Activated B cell treated with CpG ODN at 0.5 μM for 24 hours (primary cell): ENCODE data around the gene COL11A1. TPM values are rescaled to one million over a fixed set of nuclear protein-coding genes. Genes with fewer than 3 reads are reported as not detected.
"Not testable (repeated sequence)": the region's sequence is repeated elsewhere in the genome, so short reads cannot be mapped to it uniquely, and the experiment has no call there.

Experiments
- ATAC-seq: fragments of 200-7000 bp; cut with Tn5 transposase; one replicate; pipeline ENCODE4 v1.10.0; 2021; ENCODE audit warnings: low read depth, mild to moderate bottlenecking, moderate library complexity
- CTCF ChIA-PET: fragments of 350-600 bp; sonication (Branson Sonifier 250); formaldehyde crosslinking; loops from one replicate; lab custom pipeline; 2021; ENCODE audit warnings: antibody characterized with exemption; lab: Charles Lee
- POLR2A ChIA-PET: fragments of 350-600 bp; sonication (Branson Sonifier 250); formaldehyde crosslinking; loops from one replicate; lab custom pipeline; 2021; ENCODE audit warnings: antibody characterized with exemption; lab: Charles Lee
- DNase-seq: peaks from one replicate; pipeline ENCODE4 v3.0.0; 2022
- H3K27ac Mint-ChIP-seq: one replicate; pipeline ENCODE4 v1.8.0; 2020; ENCODE audit warnings: mixed read lengths
- H3K27me3 Mint-ChIP-seq: one replicate; pipeline ENCODE4 v1.8.0; 2021; ENCODE audit warnings: mixed read lengths
- H3K36me3 Mint-ChIP-seq: one replicate; pipeline ENCODE4 v1.8.0; 2021; ENCODE audit warnings: low read depth, mixed read lengths
- H3K4me1 Mint-ChIP-seq: one replicate; pipeline ENCODE4 v1.8.0; 2021; ENCODE audit warnings: mixed read lengths
- H3K4me3 Mint-ChIP-seq: one replicate; pipeline ENCODE4 v1.8.0; 2020; ENCODE audit warnings: mild to moderate bottlenecking, mixed read lengths
- H3K9me3 Mint-ChIP-seq: one replicate; pipeline ENCODE4 v1.8.0; 2020; ENCODE audit warnings: mixed read lengths
- CTCF ChIP-seq: fragments of 200-600 bp; IDR thresholded peaks from one replicate; pipeline ENCODE4 v1.8.0; 2022; ENCODE audit warnings: antibody characterized with exemption, mild to moderate bottlenecking
- intact Hi-C: fragments of 100-400 bp; cut with micrococcal nuclease; formaldehyde crosslinking; loops from one replicate; pipeline ENCODE4 v1.15.1; 2024
- total RNA-seq: library from RNA; stranded (reverse); gene quantifications from 2 replicates; pipeline ENCODE4 v1.2.3, GENCODE V29; 2022

COL11A1 gene
- total RNA-seq, 1 donor from 2014 or later = not detected

DNA sequence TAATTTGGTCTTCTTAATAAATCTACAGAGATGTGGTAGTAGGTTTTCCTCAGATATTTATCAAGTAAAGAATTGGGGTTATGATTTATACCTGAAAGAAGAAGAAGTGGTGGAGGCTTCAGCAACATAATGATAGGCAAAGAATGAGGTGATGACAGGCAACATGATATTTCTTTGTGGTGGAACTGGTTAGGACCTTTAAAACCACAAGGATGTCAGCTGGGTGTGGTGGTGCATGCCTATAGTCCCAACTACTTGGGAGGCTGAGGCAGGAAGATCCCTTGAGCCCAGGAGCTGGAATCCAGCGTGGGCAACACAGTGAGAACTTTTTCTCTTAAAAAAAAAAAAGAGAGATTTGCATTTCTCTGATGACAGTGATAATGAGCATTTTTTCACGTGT, 34.1 kb upstream of the COL11A1 start:
- Mint-ChIP-seq H3K27ac (no peak overlapping the region), H3K27me3 (no peaks in the 10 kb centered on the region), H3K4me3 (no peak overlapping the region), H3K36me3 (no peaks in the 10 kb centered on the region), H3K4me1 (no peaks in the 10 kb centered on the region), H3K9me3 (peaks cover 1% of the 10 kb centered on the region)
- POLR2A ChIA-PET = no interaction called here
- no peak for DNase-seq
- ATAC-seq = no peak
- intact Hi-C loops = no loop called here
- no peak for TF ChIP-seq CTCF
- CTCF ChIA-PET = no interaction called here

- DNase-seq = no peak
- Mint-ChIP-seq H3K27ac (no peak overlapping the region), H3K9me3 (no peaks in the 10 kb centered on the region), H3K4me1 (no peaks in the 10 kb centered on the region), H3K27me3 (no peaks in the 10 kb centered on the region), H3K4me3 (no peak overlapping the region), H3K36me3 (no peaks in the 10 kb centered on the region)
- intact Hi-C loops = no loop called here
- ChIA-PET POLR2A (no interaction called here), CTCF (no interaction called here)
- no peak for TF ChIP-seq CTCF
- ATAC-seq = no peak
Observed at GRCh38 chr1:103129796-103130195, 21.5 kb upstream of the COL11A1 start.

DNA sequence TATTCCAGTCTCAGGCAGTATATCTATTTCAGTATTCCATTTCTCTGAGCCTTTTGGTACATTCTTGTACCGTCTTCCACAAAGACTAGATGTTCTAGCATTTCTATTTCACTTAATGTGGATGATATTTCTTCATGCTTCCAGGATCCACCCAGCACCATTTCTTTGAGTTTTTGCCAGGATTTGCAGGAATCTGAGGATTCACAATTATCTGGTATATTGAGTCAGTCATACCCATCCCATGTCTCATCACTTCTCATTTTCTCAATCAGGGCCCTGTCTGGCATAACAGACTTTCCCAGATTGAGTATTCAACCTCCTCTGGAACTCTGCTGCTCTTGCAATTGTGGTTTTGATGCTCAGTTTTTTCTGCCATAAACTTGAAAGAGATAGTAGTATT, 20.9 kb upstream of the COL11A1 start:
- intact Hi-C loops = no loop called here
- POLR2A ChIA-PET = no interaction called here
- no peak for TF ChIP-seq CTCF
- no peaks in the 10 kb centered on the region for H3K4me1 Mint-ChIP-seq
- no peak for DNase-seq
- H3K27me3 Mint-ChIP-seq = no peaks in the 10 kb centered on the region
- H3K4me3 Mint-ChIP-seq = no peak overlapping the region
- no peak overlapping the region for H3K27ac Mint-ChIP-seq
- H3K9me3 Mint-ChIP-seq = no peaks in the 10 kb centered on the region
- CTCF ChIA-PET = no interaction called here
- H3K36me3 Mint-ChIP-seq = no peaks in the 10 kb centered on the region
- no peak for ATAC-seq

DNA sequence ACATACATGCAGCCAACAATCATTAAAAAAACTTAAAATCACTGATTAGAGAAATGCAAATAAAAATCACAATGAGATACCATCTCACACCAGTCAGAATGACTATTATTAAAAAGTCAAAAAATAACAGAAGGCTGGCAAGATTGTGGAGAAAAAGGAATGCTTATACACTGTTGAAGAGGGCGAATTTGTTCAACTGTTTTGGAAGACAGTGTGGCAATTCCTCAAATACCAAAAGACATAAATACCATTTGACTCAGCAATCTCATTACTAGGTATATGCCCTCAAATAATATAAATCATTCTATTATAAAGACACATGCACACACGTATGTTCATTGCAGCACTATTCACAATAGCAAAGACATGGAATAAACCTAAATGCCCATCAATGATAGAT, 19.9 kb upstream of the COL11A1 start:
- H3K4me1 Mint-ChIP-seq, DNase-seq, CTCF ChIA-PET, H3K27ac Mint-ChIP-seq, H3K27me3 Mint-ChIP-seq, ATAC-seq, intact Hi-C loops, H3K4me3 Mint-ChIP-seq, H3K9me3 Mint-ChIP-seq, POLR2A ChIA-PET, H3K36me3 Mint-ChIP-seq: not testable (repeated sequence)

DNA sequence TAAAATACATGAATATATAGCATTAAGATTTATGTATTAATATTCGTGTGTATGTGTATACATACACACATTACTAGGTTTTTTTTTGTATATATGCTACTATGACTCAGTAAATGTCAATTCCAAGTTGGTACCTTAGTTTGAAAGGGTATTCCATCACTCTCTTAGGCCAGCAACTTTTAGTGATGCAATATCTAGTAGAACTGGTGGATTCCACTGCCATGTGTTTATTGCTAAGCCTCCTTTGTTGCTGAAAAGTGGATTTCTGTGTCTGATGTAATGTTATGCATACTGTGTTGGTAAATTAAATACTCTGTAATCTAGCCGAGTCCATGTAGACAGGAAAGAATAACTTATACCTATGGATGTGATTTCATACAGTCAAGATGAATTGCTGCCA, 16.9 kb upstream of the COL11A1 start:
- no peaks in the 10 kb centered on the region for H3K9me3 Mint-ChIP-seq
- ATAC-seq = no peak
- H3K4me1 Mint-ChIP-seq = no peaks in the 10 kb centered on the region
- no peak for TF ChIP-seq CTCF
- no peaks in the 10 kb centered on the region for H3K36me3 Mint-ChIP-seq
- H3K27me3 Mint-ChIP-seq = no peaks in the 10 kb centered on the region
- CTCF ChIA-PET = no interaction called here
- intact Hi-C loops = no loop called here
- no peak overlapping the region for H3K4me3 Mint-ChIP-seq
- POLR2A ChIA-PET = no interaction called here
- H3K27ac Mint-ChIP-seq = no peak overlapping the region
- DNase-seq = no peak

- no peak for DNase-seq
- Mint-ChIP-seq H3K9me3 (no peaks in the 10 kb centered on the region), H3K4me1 (no peaks in the 10 kb centered on the region), H3K4me3 (no peak overlapping the region), H3K27me3 (no peaks in the 10 kb centered on the region), H3K36me3 (no peaks in the 10 kb centered on the region), H3K27ac (no peak overlapping the region)
- POLR2A ChIA-PET = no interaction called here
- no peak for TF ChIP-seq CTCF
- intact Hi-C loops = no loop called here
- ATAC-seq = no peak
- CTCF ChIA-PET = no interaction called here
Observed at GRCh38 chr1:103122983-103123720, 14.8 kb upstream of the COL11A1 start.
